PC-3 (cell line): ENCODE data around the gene TTC32. TPM values are rescaled to one million over a fixed set of nuclear protein-coding genes. Genes with fewer than 3 reads are reported as not detected.

Source experiments
- ATAC-seq: fragments of 200-7000 bp; cut with Tn5 transposase; 2 replicates; pipeline ENCODE4 v1.9.1; 2020; ENCODE audit warnings: mild to moderate bottlenecking, moderate library complexity
- BruUV-seq: library from RNA; stranded (reverse); fragments of 400-500 nt; replicated peaks from 2 replicates; lab custom pipeline; 2021; lab: Mats Ljungman, UMichigan
- CTCF ChIA-PET: fragments of 300-600 bp; sonication (Branson Sonifier 250); formaldehyde crosslinking; loops from one replicate; lab custom pipeline; 2022; ENCODE audit warnings: antibody characterized with exemption; lab: Charles Lee
- POLR2A ChIA-PET: fragments of 300-600 bp; sonication (Branson Sonifier 250); formaldehyde crosslinking; loops from one replicate; lab custom pipeline; 2022; ENCODE audit warnings: antibody characterized with exemption; ENCODE audit not compliant: unreplicated experiment; lab: Charles Lee
- DNase-seq: peaks from one replicate; pipeline ENCODE4 v3.0.0-alpha.2; 2015
- H2AFZ ChIP-seq: fragments of 300-600 bp; sonication (generic); 2 replicates; pipeline ENCODE4 v1.6.0; 2016; ENCODE audit warnings: antibody characterized with exemption, low read length
- H3F3A ChIP-seq: fragments of 300-600 bp; sonication (generic); one replicate; pipeline ENCODE4 v1.6.0; 2017; ENCODE audit warnings: antibody characterized with exemption, low read length, control low read depth, mild to moderate bottlenecking; ENCODE audit not compliant: unreplicated experiment
- H3K27ac ChIP-seq: fragments of 300-600 bp; sonication (generic); 2 replicates; pipeline ENCODE4 v1.5.1; 2016; ENCODE audit warnings: mild to moderate bottlenecking, low read length
- H3K27me3 ChIP-seq: fragments of 300-600 bp; sonication (generic); 2 replicates; pipeline ENCODE4 v1.6.1; 2016; ENCODE audit warnings: low read length, mixed read lengths
- H3K36me3 ChIP-seq: fragments of 300-600 bp; sonication (generic); 2 replicates; pipeline ENCODE4 v1.6.1; 2016; ENCODE audit warnings: low read depth, mixed run types, low read length, mixed read lengths
- H3K4me1 ChIP-seq: fragments of 300-600 bp; sonication (generic); 2 replicates; pipeline ENCODE4 v1.5.1; 2016; ENCODE audit warnings: low read length; ENCODE audit not compliant: insufficient read depth
- H3K4me2 ChIP-seq: fragments of 300-600 bp; sonication (generic); 2 replicates; pipeline ENCODE4 v1.6.0; 2016; ENCODE audit warnings: low read length
- H3K4me3 ChIP-seq: fragments of 300-600 bp; sonication (generic); 2 replicates; pipeline ENCODE4 v1.5.1; 2016; ENCODE audit warnings: mild to moderate bottlenecking, low read length, mixed read lengths
- H3K79me2 ChIP-seq: fragments of 300-600 bp; sonication (generic); 2 replicates; pipeline ENCODE4 v1.6.1; 2017; ENCODE audit warnings: low read length, mixed read lengths
- H3K9ac ChIP-seq: fragments of 300-600 bp; sonication (generic); 2 replicates; pipeline ENCODE4 v1.6.0; 2016; ENCODE audit warnings: mild to moderate bottlenecking, low read length
- H3K9me2 ChIP-seq: fragments of 300-600 bp; sonication (generic); replicated peaks from 2 replicates; pipeline ENCODE4 v1.6.1; 2016; ENCODE audit warnings: mixed run types, low read length, mixed read lengths
- H3K9me3 ChIP-seq: fragments of 300-600 bp; sonication (generic); 2 replicates; pipeline ENCODE4 v1.6.1; 2016; ENCODE audit warnings: low read length, mixed read lengths
- H4K20me1 ChIP-seq: fragments of 300-600 bp; sonication (generic); 2 replicates; pipeline ENCODE4 v1.6.1; 2016; ENCODE audit warnings: low read length, mixed read lengths
- CTCF ChIP-seq: fragments of 300-600 bp; sonication (generic); conservative IDR thresholded peaks from 2 replicates; pipeline ENCODE4 v1.5.1; 2017; ENCODE audit warnings: antibody characterized with exemption, low read depth, mild to moderate bottlenecking, low read length
- EZH2 ChIP-seq: fragments of 300-600 bp; sonication (generic); IDR thresholded peaks from one replicate; pipeline ENCODE4 v1.6.1; 2017; ENCODE audit warnings: antibody characterized with exemption, mild to moderate bottlenecking, low read length; ENCODE audit not compliant: unreplicated experiment
- EZH2phosphoT487 ChIP-seq: fragments of 300-600 bp; sonication (generic); IDR thresholded peaks from 2 replicates; pipeline ENCODE4 v1.6.1; 2018; ENCODE audit warnings: mild to moderate bottlenecking, antibody characterized with exemption, low read length, borderline replicate concordance
- intact Hi-C: fragments of 100-400 bp; cut with micrococcal nuclease; formaldehyde crosslinking; loops from 2 replicates; pipeline ENCODE4 v1.9.0; 2023
- total RNA-seq: library from RNA; depleted of rRNA; stranded (reverse); fragments of >200 nt; gene quantifications from 2 replicates; pipeline ENCODE4 v1.2.3, GENCODE V29; 2014

TTC32 gene
- total RNA-seq, 1 experiment from 2014 or later: 10.0 TPM

DNA sequence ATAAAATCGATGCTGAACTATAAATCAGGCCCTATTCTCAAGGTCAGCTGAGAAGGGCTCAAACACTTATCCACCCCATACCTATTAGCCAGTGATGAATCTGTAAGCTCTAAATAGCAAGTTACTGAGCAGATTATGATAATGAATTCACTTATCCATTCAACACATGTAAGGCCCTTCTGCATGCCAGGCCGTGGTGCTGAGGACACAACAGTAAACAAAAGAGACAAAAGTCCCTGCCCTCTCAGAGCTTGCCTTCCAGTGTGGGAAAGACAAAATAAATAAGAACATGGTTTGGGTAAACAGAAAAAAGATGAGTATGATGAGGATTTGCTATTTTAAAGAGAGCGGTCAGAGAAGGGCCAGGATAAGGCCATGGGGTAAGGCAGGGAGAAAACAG, 11.7 kb downstream of the TTC32 start:
- TF ChIP-seq EZH2 (no peak), CTCF (no peak), EZH2phosphoT487 (no peak)
- no peak overlapping the region for H3K4me3 ChIP-seq
- H3K4me2 ChIP-seq: no peak overlapping the region
- CTCF ChIA-PET: no interaction called here
- no peak for ATAC-seq
- no peaks in the 10 kb centered on the region for H3K4me1 ChIP-seq
- no peak for DNase-seq
- no peaks in the 10 kb centered on the region for H3F3A ChIP-seq
- H3K27ac ChIP-seq: no peak overlapping the region
- H3K9me3 ChIP-seq: no peaks in the 10 kb centered on the region
- BruUV-seq: no TSS peak
- no peak overlapping the region for H3K9ac ChIP-seq
- intact Hi-C loops: no loop called here
- H2AFZ ChIP-seq: no peak overlapping the region
- POLR2A ChIA-PET: no interaction called here
- no peaks in the 10 kb centered on the region for H3K27me3 ChIP-seq
- no peaks in the 10 kb centered on the region for H3K36me3 ChIP-seq
- no peaks in the 10 kb centered on the region for H3K9me2 ChIP-seq
- peaks cover 16% of the 10 kb centered on the region for H3K79me2 ChIP-seq
- H4K20me1 ChIP-seq: no peaks in the 10 kb centered on the region

GRCh38 chr2:19888831-19889230, 13.0 kb downstream of the TTC32 start:
- Histone ChIP-seq H4K20me1 (no peaks in the 10 kb centered on the region), H3K9me3 (no peaks in the 10 kb centered on the region), H3K27me3 (no peaks in the 10 kb centered on the region), H3K79me2 (peaks cover 6% of the 10 kb centered on the region; the same call in 1 of the 2 replicates), H3K27ac (no peak overlapping the region), H3K36me3 (no peaks in the 10 kb centered on the region), H3K4me1 (no peaks in the 10 kb centered on the region), H3K4me3 (no peak overlapping the region), H2AFZ (no peak overlapping the region), H3F3A (no peaks in the 10 kb centered on the region), H3K4me2 (no peak overlapping the region), H3K9ac (no peak overlapping the region), H3K9me2 (no peaks in the 10 kb centered on the region)
- POLR2A ChIA-PET: no interaction called here
- intact Hi-C loops: no loop called here
- no TSS peak for BruUV-seq
- CTCF ChIA-PET: no interaction called here
- ATAC-seq (no peak), DNase-seq (no peak)
- TF ChIP-seq EZH2 (no peak), CTCF (no peak)

DNA sequence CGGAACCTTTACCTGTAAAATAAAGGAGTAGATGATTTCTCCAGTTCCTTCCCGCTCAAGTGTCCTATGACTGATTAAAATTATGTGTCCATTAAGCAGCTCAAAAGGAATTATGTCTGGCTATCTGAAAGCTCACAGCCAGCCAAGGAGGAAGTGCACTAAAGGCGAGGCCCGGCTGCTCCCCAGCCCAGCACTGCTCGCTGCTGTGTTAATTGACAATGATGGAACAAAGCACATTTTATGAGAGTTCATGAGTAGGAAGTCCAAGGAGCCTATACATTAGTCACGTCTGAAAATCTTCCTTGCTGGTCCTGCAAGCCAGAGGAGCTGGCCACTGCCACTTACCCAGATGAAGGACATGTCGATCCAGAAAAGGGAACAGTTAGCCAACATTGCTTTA, 14.3 kb downstream of the TTC32 start:
- intact Hi-C loops: no loop called here
- CTCF ChIA-PET: no interaction called here
- Histone ChIP-seq H3K4me1 (no peaks in the 10 kb centered on the region), H3K27me3 (no peaks in the 10 kb centered on the region), H3K36me3 (no peaks in the 10 kb centered on the region), H3K9ac (no peak overlapping the region), H2AFZ (no peak overlapping the region), H3K27ac (no peak overlapping the region), H3K4me3 (no peak overlapping the region), H3K9me2 (no peaks in the 10 kb centered on the region), H3F3A (no peaks in the 10 kb centered on the region), H3K9me3 (no peaks in the 10 kb centered on the region), H4K20me1 (no peaks in the 10 kb centered on the region), H3K79me2 (no peaks in the 10 kb centered on the region), H3K4me2 (no peak overlapping the region)
- DNase-seq (no peak), ATAC-seq (peak; percentile 61)
- POLR2A ChIA-PET: no interaction called here
- no peak for TF ChIP-seq CTCF
- TF ChIP-seq EZH2phosphoT487: no peak
- no peak for TF ChIP-seq EZH2
- no TSS peak for BruUV-seq
